HG03575 (cell line): Measurements from ENCODE around the gene ASB1.

ENCODE experiments used
- ATAC-seq: cut with Tn5 transposase; IDR thresholded peaks from one replicate; pipeline ENCODE4 v1.9.1; 2021; ENCODE audit not compliant: unreplicated experiment, insufficient number of reproducible peaks, low FRiP score; ENCODE audit errors: extremely low read depth

ASB1 gene

DNA sequence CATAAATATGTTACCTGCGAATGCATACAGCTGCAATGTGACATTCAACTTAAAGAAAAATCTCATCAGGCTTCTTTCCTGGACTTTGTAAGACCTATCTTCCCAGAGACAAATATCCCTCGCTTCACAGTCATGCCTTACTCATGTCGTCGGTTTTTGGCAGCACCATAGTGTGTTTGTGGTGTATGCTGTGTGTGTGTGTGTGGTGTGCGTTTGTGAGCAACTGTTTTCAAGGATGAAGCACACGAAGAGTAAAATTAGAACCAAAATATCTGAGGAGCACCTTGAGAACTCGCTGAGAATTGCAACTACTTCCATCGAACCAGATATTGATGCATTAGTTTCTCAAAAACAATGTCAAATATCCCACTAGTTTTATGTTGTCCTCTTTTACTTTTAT is 56.9 kb downstream of the ASB1 start:
- ATAC-seq: no peak

DNA sequence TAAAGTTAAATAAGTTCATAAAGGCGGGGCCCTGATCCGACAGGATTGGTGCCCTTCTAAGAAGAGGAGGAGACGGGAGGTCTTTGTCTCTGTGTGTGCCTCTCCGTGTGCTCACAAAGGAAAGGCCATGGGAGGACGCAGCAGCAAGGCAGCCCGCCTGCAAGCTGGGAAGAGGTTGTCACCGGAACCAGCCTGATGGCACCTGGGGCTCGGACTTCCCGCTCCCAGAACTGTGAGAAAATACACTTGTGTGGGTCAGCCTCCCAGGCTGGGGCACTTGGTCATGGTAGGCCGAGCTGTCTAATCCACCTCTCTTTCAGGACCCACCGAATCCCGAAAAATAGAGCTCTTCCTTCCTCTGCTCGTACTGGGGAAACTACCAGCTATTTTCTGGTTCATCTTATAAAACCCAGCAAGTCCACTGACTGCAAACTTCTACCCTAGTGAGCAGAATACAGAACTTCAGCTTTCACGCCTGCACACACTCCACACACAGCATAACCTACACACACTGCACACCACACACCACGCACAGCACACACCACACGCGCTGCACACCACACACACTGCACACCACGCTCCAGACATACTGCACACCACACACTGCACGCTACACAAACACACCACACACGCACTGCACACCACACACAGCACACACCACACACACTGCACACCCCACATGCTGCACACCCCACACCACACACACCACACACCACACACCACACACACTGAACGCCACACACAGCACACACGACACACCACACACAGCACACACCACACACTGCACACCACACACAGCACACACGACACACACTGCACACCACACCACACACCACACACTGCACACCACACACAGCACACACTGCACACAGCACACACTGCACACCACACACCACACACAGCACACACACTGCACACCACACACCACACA is 58.1 kb downstream of the ASB1 start:
- no peak for ATAC-seq

DNA sequence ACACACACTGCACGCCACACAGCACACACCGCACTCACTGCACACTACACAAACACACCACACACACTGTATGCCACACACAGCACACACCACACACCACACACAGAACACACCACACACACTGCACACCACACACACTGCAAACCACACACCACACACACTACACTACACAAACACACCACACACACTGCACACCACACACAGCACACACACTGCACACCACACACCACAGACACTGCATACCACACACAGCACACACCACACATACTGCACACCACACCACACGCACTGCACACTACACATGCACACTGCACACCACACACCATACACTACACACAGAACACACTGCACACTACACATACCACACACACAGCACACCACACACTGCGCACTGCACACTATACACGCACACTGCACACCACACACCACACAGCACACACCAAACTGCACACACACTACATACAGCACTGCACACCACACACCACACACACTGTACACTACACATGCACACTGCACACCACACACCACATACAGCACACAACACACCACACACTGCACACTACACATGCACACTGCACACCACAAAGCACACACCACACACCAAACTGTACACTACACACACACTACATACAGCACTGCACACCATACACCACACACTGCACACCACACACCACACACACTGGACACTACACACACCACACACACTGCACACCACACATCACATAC is 59.6 kb downstream of the ASB1 start:
- ATAC-seq: no peak

DNA sequence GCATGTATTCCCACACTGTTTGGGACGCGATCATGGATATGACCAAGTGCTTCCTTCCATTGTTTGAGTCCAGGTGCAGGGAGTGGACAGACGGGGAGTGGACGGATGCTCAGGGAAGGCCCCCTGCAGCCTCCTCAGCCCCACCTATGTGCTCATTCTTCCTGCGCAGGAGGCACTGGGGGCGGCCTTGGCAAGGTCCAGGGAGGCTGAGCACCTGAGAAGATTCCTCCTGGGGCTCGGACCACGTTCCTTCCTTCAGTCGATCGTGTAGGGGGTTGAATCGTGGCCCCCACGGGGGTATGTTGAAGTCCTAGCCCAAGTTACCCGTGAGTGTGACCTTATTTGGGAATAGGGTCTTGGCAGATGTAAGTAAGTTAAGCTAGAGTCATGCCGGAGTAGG is 60.4 kb downstream of the ASB1 start:
- ATAC-seq: no peak

DNA sequence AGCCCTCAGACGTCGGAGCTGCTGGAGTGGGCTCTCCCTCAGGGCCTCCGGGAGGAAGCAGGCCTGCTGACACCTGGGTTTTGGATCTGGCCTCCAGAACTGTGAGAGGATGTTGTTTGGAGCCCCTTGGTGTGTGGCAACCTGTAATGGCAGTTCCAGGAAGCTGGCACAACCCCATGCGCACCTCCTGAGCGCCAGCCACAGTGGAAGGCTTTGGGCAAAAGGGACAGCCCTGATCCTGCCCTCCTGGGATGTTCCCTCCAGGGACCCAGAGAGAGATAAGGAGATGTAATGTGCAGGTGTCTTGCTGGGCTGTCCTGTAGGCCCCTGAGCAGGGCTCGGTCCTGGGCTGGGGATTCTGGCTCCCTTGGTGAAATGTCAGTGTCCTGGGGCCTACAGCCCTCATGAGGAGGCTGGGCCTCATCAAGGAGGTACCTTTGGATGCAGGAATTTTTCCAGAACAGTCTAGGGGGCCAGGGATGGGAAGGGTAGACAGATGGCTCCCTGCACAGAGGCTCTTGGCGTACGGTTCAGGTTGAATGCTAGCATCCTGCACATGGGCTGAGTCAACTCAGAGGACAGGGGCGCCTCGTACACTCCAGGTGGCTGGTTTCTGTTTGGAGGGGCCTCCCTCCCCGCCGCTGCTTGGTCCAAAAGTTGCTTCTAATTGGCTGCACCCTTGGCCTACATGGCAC is 61.1 kb downstream of the ASB1 start:
- no peak for ATAC-seq

DNA sequence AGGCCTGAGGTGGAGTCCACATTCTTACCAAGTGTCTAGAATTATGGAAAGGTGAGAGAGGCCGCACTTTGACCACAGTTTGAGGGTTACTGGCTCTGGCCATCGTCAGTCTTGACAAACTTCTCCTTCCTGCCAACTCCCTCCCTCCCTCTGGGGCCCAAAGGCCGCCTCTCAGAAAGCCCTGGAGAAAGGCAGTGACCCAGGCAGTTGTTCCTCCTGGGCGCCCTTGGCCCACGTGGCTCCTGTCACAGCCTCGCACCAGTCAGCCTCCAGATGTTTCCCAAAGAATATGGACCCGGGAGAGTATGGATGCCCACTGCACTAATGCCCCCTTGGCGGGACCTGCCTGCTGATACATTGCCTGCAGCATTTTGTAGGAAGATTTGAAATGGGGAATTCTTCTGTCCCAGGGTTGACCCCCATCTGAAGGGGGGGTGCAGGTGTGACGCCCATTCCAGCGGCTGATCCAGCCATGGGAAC is 61.7 kb downstream of the ASB1 start:
- no peak for ATAC-seq

DNA sequence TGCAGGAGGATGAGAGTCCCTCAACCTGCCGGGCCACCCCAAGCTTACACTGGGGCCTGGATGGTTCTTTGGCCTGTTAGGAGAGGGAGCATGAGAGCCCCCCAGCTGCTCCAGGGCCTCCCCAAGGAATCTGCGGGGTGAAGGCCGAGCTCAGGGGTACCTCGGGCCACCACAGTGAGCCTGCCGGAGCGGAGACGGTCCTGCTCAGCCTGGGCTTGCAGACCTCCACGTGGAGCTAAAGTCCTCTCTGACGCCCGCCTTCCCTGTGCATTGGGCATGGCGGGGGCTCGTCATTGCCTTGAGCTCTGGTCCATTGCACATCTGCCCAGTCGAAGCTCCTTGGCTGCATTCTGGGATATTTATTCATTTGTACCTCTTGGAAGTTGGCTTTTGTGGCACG is 62.7 kb downstream of the ASB1 start:
- no peak for ATAC-seq

DNA sequence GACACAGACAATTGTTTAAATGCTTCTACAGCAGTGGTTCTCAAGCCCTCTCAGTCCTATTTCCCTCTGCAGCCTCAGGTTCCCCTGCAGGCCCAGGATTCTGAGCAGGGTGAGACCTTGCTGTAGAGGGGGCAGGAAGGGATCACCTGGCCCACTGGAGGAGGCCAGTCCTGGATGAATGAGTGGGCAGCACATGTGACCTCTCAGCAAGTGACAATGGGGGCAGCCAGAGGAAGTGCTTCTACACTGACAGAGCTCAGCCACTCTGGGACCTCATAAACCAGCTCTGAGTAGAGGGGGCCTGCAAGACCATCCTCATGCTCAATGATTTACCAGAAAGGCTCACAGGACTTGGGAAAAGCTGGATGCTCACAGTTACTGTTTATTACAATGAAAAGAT is 63.2 kb downstream of the ASB1 start:
- ATAC-seq: no peak

DNA sequence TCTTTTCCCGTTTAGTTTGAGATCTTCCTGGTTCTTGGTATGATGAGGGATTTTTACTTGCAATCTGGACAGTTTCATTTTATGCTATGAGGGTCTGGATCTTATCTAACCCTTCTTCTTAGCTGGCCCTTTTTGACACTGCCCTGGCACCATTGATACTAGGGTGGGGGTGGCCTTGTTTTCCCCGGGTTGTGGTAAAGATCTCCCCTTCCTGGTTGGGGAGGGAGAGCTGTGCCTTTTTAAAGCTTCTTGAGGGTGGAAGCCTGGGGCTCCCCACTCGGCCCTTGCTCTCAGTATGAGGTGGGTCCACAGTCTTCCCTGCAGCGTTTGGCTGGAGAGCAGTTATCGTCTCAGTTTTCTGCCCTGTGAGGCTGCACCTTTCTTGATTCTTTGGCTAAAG is 66.1 kb downstream of the ASB1 start:
- no peak for ATAC-seq

DNA sequence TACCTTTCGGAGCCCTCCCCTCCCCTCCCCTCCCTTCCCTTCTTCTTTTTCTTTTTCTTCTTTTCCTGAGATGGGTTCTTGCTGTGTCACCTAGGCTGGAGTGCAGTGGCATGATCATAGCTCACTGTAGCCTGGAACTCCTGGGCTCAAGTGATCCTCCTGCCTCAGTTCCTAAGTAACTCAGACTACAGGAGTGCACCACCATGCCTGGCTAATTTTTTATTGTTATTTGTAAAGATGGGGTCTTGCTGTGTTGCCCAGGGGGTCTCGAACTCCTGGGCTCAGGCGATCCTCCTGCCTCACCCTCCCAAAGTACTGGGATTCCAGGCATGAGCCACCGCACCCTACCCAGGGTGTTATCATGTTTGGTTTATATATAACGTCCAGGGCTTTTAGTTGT is 66.7 kb downstream of the ASB1 start:
- no peak for ATAC-seq

DNA sequence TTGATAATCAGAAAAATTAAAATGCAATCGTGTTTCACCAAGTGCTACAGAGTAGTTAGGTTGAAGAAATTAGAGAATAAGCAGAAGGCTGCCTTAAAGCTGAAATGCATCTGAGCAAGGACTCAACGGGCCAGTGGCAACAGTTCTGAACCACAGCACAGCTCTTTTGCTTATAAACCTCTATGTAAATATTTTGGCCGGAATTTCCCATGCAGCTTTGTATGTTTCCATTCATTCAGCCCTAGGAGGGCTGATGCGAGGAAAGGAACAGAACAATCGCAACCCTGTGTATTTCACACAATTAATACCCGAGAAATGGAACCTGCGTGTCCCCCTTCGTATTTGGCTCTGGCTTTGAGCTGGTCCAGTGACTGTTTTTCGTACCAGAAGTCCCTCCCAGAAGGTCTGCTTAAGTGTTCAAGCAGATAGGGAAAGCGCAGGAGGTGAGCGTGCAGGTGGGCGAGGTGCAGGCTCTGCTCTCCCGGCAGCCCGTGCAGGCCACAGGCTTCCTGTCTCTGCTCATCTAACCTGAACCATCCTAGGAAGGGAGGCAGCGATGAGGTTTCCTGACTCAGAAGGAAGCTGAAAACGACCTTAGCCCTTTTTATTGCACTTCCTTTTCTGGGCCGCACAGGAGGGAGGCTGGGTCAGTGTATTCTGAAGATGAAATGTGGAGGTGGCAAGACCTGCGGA is 67.3 kb downstream of the ASB1 start:
- ATAC-seq: no peak

DNA sequence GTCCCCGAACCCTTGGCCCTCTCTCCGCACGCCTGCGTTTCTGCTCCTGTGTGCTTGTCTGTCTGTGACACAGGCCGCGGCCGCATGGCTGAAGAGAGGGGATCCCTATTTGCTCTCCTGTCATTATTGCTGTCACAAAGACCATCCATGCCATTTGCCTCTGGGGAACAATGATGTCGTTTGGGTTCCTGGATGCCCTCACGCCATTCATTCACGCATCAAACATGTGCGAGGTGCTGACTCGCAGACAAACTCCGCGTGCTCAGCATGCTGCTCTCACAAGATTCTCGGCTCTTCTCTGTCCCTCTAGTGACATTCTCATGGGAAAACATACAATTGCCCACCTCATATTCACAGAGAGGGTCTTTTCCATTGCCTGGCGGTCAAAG is 67.8 kb downstream of the ASB1 start:
- no peak for ATAC-seq

DNA sequence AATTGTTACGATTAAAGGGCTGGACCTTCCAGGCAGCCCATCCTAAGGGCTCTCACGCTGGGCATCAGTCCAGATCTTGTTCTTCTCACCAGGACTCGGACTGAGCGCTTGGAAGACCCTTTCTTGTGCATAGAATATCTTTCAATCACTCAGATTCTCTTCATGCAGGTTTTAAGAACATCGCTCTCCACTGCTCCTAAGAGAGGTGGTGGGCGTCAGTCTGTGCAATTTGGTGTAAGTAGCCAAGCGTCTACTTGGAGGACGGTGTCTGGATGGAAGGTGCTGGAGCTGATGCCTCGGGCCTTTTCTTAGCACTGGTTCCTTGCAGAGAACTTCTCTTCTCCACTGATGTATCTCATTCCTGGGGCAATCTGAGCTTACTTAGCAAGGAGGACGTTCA is 68.7 kb downstream of the ASB1 start:
- ATAC-seq: no peak

DNA sequence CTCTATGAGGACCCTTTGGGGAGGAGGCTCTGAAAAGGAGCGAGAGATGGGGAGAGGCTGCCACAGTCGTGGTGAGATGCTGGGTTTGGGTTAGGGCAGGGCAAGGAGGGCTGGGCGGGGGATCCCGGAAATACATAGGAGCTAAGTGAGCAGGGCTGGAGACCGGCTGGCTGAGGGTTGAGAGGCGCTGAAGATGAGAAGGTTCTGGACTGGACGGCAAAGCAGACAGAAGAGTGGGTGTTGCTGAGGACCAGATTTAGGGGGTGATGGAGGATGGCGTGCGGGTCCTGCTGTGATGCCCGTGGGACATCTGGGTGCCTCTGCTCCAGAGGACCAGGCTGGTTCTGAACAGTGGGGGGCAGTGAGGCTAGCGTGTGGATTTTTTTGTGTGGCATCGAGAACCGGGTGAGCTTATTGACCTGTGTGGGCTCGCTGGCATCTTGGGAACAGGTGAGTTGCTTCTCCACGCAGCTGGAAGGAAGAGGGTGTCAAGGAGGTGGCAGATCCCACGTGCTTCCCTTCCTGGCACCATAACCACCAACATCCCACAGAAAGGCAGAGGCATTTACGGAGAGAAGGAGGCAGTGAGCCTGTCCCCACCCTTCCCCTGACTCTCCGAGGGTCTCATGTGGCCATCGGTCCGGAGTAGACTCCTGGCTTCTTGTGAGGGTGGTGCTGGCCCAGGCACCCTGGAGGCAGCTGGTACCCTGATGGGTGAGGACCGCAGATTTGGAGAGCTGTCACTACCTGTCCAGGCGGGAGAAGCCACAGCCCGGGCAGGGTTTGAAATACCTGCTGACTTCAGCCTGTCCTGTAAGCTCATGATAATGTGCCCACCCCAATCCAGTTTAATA is 70.3 kb downstream of the ASB1 start:
- no peak for ATAC-seq

DNA sequence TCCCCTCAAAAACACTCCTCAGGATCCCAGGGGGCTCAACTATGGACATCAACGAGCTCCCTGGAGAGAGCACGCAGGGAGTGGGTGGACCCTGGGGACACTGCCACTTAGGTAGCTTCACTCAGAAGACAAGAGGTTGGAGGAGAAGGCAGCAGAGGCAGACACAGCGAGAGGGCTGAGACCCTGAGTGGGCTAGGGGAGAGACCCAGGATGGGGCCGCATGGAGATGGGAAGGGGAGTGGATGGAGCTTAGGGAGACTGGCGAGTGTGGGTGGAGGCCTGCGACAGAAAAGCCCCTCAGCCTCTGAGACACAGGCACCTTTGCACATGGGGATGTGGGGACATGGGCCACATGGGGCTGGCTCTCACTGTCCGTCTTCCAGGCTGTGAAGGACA is 70.9 kb downstream of the ASB1 start:
- ATAC-seq: no peak

DNA sequence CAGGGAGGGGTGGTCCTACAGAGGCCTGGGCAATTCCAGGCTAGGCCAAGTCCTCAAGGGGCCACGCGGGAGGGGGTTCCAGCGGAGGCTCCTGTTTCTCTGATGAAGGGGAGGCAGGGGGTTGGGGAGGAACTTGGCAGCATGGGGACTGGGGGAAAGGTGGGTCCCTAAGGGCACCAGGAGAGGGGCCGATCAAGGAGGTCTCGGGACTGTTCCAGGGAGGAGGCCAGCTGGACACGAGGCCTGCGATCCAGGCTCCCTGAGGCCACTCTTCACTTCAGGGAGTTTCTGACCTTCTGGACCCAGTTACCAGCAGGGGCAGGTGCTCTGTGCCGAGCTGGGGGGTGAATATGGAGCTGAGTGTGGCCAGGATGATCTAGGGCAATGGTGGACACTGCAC is 71.5 kb downstream of the ASB1 start:
- no peak for ATAC-seq

DNA sequence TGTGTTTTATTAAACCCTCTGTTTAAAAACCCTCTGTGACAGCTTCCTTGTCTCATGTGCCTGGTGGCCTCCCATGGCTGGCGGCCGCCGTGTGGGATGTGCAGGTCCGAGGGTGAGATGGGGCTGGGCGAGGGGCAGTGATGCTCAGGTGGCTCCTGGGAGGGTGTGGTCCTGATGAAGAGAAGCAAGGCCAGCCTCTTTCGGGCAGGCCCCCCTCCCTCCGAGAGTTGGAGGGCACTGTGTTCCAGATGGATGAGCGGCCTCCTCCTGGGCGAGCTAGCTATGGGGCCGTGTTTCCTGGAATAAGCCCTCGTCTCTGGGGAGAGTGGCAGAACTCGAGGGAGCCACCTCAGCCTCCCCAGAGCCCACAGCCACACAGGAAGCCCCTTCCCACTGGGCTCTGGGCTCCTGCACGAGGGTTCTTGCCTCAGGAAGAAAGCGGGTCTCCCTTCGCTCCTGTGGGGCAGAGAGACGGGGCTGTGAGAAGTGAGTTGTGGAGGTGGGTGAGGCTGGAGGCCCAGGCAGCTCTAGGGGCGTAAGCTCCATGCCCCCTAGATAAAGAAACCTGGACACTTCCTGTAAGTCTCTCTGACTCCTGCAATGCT is 72.1 kb downstream of the ASB1 start:
- no peak for ATAC-seq
